Measurements from ENCODE around the gene PPM1G.

GRCh38 chr2:27379383-27379835, 30.0 kb downstream of the PPM1G start:
- TF ChIP-seq, protein P1, sequence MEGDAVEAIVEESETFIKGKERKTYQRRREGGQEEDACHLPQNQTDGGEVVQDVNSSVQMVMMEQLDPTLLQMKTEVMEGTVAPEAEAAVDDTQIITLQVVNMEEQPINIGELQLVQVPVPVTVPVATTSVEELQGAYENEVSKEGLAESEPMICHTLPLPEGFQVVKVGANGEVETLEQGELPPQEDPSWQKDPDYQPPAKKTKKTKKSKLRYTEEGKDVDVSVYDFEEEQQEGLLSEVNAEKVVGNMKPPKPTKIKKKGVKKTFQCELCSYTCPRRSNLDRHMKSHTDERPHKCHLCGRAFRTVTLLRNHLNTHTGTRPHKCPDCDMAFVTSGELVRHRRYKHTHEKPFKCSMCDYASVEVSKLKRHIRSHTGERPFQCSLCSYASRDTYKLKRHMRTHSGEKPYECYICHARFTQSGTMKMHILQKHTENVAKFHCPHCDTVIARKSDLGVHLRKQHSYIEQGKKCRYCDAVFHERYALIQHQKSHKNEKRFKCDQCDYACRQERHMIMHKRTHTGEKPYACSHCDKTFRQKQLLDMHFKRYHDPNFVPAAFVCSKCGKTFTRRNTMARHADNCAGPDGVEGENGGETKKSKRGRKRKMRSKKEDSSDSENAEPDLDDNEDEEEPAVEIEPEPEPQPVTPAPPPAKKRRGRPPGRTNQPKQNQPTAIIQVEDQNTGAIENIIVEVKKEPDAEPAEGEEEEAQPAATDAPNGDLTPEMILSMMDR (IDR thresholded peaks at IDR 0.05; ENCODE audit: low read depth, low read length): no peak
- no peak for TF ChIP-seq POLR2A (IDR thresholded peaks at IDR 0.05; ENCODE audit: extremely low read depth, insufficient read length)
- TF ChIP-seq, protein P2, sequence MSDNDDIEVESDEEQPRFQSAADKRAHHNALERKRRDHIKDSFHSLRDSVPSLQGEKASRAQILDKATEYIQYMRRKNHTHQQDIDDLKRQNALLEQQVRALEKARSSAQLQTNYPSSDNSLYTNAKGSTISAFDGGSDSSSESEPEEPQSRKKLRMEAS (IDR thresholded peaks at IDR 0.05; ENCODE audit: low read depth, low read length): no peak

All from NB4 (cell line).